ENCODE measurements around the gene PIGBOS1. TPM values are rescaled to one million over a fixed set of nuclear protein-coding genes. Genes with fewer than 3 reads are reported as not detected.

The PIGBOS1 gene
- total and polyA plus RNA-seq, 9 of the 15 experiments (the other 6 are each of a cell fraction or from before 2014, with no cell fraction given): 25.2 to 76.2 (median 46.0) TPM

- TF ChIP-seq MITF (IDR thresholded peaks at IDR 0.05) (no peak), FOXP1 (CRISPR knock-in tag; IDR thresholded peaks at IDR 0.05) (no peak), ZNF609 (CRISPR knock-in tag; IDR thresholded peaks at IDR 0.05; ENCODE audit: borderline replicate concordance) (no peak), HDAC1 (IDR thresholded peaks at IDR 0.05) (no peak), KAT8 (IDR thresholded peaks at IDR 0.05; ENCODE audit: low read depth) (no peak), IFI16 (CRISPR knock-in tag; IDR thresholded peaks at IDR 0.05) (no peak), SMAD2 (IDR thresholded peaks at IDR 0.05; ENCODE audit: low read depth, low read length) (no peak), ZBTB1 (CRISPR knock-in tag; IDR thresholded peaks at IDR 0.05; ENCODE audit: borderline replicate concordance, low read depth) (no peak)
These were observed 3.5 kb upstream of the PIGBOS1 start (continued) for GRCh38 chr15:55322467-55322866.
